Iris pigment epithelial cell (primary cell): Measurements from ENCODE around the gene LHFPL3.

Experiments used
- DNase-seq: peaks from one replicate; pipeline ENCODE4 v3.0.0-alpha.2; 2011; ENCODE audit warnings: low read depth

LHFPL3 gene

DNA sequence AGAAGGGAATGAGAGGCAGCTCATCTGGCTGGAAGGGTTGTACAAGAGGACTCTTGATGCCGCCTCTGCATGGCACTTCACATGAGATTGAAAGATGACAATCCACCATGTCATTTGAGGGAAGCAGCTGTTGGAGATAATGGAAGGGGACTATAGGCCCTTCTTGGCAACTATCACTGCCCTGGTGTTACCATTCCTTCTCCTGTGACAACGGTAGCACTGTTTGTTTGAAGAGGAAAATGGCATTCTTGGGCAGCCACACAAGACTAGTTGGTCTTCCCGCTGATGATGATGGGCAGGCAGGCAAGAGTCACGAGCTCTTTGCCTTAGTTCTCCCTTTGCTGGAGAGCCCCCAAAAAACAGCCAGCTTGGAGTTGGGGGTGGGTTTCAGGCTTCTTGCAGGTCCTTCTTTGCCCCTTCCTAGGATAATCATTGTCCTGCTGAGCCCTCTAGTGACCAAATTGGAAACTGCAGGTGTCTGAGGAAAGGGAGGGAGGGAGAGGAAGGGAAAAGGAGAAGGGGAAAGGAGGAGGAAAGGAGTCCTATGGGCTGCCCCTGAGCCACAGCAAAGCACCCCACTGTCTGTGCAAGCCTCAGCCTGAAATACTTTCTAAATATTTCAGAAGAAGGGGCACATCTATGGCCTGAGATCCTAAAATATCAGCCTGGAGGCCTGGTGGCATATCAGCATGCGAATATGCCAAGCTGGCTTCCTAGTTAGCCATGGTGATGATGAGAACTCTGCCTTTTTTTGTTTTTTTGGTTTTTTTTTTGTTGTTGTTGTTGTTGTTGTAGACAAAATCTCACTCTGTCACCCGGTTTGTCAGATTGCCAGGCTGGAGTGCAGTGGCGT is 520.0 kb downstream of the LHFPL3 start:
- DNase-seq = peak; percentile 34

DNA sequence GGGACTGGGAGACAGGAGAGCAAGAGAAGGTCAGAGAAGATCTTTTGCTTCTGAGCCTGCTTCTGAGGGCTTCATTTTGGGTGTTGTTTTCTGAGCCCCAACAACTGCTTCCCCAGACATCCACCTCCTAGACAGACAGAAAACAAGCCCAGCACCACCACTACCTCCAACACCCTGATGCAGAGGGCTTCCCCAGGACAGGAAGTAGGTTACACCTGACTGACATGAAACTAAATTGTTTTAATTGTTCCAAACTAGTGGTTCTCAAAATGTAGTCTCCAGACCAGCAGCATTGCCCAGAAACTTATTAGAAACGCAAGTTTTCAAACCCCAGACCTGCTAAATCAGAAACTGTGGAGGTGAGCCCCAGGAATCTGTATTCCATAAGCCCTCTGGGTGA is 522.0 kb downstream of the LHFPL3 start:
- no peak for DNase-seq

DNA sequence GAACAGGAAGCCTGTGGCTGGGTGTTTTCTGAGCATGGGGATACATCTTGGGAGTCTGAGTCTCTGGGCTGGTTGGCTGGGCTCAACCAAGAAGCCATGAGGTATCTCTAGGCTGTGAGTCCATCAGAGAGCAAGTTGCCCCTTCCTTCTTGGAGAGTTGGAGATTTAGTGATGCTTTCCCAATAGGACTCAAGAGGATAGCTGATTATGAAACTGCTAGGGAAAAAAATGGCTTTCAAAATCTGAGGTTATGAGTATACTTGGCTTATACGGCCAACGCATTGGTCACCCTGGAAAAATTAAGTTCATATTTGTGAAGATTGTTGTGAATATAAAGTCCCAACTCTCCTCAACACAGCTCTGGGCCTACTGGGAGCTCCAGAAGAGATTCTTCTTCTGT is 522.9 kb downstream of the LHFPL3 start:
- no peak for DNase-seq

DNA sequence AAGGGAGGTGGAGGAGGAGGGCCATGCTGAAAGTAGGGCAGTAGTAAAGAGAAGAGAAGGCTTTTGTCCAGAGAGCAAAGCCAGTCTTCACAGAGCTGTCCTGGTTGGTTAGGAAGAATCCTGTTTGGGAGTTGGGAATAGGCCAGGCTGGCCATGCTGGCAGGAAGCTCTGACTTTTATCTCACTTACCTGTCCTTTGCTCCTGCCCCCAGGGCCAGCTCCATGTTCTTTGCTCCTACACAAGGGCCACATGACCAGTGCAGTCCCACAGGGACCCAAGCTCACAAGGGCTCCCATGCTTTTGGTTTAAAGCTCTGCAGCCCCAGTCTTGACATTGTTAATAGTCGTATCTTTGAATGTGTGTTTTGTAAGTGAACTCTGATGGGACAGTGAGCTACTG is 524.0 kb downstream of the LHFPL3 start:
- DNase-seq = no peak

DNA sequence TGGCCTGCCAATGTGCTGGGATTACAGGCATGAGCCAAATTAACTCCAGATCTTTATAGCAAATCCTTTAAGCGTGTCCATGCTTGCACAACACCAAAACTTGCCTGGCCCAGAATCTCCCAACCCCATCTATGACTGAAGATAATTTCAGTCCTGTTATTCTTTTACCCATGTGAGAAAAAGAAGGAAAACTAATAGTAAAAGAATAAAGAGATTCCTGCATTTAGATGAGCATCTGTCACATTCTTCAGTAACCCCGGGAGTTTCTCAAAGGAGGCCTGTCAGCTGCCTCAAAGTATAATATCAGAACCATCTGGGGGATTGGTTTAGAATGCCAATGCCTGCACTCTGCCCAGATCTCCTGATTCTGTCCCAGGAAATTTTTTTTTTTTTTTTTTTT is 527.5 kb downstream of the LHFPL3 start:
- no peak for DNase-seq

DNA sequence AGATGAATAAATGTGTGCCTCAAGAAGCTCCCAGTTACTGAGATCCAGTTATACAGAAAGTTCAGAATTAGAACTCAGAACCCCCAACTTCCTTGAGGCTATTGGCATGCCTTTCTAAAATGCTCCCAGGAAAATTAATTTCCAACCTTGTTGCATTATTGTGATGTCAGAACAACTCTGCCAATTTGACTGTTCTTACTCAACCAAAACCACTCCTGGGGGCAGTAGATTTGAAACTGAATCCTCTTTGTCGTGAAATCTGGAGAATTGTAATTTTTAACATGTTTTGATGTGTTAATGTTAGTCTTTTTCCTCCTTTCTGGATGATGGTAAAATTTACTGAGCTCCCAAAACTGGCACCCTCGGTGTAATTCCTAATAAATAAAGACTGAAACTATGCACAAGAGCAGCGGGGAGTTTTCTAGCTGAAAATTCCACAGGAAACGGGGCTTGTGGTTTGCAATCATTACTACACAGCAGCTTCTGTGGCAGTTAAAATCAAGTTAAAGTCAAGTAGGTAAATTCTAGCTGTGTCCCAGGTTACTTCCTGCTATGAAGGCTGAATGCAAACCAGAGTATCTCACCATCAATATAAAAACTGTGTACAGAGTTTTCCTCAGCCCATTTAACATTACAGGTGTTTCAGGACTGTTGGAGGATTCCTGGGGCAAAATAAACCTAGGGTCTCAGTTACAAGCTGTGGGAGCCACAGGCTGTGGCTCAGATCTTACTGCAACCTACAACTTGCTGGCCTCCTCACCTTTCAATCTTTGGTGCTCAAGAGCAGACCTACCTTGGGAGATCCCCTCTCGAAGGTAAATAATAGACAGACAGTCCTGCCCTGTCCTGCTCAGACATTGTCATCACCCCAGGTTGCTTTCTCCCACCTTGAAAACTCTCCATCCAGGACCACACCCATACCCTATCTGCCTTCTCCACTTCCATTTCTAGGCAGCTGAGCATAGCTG is 529.3 kb downstream of the LHFPL3 start:
- DNase-seq = no peak

DNA sequence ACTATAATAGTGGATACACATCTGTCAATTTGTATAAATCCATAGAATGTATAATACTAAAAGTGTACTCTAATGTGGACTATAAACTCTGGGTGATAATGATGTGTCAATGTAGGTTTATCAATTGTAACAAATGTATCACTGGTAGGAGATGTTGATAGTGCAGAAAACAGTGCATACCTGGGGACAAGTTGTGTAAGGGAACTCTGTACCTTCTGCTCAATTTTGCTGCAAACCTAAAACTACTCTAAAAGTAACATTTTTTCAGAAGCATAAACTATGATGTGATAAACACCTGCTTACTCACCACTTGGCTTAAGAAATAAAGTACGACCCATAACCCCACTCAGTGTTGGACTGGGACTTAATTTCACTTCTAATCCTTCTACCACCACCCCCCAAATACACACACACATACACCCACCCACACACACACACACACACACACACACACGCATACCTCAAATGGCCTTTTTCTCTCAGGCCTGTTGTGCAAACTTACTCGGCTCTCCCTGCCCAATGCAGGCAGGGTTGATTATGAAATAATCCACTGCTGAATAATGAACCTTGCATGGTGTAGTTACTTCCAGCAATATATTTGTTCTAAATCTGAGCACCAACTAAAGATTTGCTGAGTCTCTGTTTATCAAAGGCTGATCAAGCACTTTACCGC is 531.5 kb downstream of the LHFPL3 start:
- peak; percentile 25 for DNase-seq

DNA sequence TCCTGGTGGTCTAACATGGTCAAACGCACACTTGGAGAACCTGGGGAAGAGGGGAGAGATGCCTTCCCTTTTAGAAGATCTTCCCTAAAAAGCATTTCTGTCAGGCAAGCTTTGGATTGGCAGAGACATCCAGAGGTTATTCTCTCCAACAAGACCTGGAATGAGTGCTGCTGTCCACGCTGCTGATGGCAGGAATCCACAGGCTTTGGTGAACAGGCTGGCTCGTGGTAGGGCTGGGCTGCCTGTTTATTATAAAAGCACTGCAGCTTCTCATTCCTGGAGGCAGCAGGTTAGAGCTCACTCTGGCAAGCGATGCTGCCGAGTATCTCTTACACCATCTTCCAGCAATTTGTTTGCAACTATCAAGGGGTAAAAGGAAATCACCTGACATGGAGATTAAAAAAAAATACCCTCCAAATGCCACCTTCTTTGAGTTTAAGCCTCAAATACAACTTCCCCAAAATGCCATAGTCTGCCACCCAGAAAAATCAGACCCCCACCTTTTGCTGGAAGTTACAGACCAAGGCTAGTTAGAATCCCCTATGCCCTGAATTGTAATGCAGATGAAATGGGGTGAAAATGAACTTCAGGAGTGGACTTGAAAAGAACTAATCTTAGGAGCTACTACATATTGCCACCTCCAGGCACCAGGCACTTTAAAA is 533.5 kb downstream of the LHFPL3 start:
- DNase-seq = no peak

DNA sequence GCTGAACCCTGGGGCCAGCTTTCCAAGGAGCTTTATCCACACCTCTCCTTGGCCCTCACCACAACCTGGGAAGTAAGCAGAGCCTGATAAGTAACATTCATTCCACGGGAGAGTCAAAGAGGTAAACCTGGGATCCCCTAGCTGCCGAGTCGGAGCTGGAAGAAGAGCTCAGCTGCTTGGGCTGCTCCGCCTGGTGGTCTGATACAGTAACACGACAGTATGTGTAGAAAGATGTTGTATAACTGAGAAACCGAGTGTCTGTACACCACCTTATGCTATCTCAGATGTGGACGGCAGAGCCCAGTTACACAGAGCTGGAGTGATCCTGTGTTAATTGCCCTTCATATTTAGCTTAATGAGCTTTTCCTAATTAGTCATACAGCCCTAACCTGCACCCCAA is 534.3 kb downstream of the LHFPL3 start:
- no peak for DNase-seq

DNA sequence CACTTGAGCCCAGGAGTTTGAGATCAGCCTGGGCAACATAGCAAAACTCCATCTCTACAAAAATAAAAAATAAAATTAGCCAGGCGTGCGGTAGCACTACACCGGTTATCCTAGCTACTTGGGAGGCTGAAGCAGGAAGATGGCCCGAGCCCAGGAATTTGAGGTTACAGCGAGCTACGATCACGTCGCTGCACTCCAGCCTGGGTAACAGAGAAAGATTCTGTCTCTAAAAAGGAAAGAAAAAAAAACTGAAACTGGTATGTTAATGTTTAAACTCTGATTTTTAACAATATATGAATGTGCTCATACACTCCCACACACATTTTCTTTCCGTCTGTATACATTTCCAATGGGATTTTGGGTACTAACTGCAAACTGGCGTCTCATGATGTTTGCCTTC is 545.0 kb downstream of the LHFPL3 start:
- DNase-seq = no peak

DNA sequence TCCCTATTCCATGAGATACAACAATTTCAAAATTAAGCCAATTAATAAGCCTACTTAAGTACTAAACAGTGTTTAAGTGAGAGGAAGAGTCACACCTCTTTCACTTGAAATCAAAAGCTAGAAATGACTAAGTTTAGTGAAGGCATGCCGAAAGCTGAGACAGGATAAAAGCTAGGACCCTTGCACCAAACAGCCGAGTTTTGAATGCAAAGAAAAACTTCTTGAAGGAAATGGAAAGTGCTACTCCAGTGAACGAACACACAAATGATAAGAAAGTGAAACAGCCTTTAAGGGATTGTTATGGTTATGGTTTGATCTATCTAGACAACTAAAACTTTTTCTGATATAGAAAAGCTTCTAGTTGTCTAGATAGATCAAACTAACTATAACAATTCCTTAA is 550.2 kb downstream of the LHFPL3 start:
- DNase-seq = no peak

DNA sequence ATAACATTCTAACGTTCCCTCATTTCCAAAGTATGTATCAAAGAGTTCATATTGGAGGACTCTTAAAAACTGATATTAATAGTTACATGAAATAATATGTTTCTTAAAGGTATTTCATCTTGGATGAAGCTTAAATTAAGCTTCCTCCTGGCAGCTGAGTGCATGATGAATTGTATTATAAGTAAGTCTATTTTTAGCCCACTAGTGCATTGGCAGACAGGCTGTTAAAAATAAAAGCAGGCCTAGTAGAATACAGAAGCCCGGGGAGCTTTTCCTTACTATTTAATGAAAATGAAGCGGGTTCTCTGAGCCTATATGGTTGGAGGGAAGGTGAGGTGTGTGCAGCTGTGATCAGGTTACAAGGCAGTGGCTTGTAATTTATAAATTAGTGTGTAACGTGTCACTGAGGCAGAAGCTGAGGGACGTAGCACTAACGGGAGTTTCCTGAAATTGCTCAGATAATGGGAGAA is 554.9 kb downstream of the LHFPL3 start:
- DNase-seq = no peak

DNA sequence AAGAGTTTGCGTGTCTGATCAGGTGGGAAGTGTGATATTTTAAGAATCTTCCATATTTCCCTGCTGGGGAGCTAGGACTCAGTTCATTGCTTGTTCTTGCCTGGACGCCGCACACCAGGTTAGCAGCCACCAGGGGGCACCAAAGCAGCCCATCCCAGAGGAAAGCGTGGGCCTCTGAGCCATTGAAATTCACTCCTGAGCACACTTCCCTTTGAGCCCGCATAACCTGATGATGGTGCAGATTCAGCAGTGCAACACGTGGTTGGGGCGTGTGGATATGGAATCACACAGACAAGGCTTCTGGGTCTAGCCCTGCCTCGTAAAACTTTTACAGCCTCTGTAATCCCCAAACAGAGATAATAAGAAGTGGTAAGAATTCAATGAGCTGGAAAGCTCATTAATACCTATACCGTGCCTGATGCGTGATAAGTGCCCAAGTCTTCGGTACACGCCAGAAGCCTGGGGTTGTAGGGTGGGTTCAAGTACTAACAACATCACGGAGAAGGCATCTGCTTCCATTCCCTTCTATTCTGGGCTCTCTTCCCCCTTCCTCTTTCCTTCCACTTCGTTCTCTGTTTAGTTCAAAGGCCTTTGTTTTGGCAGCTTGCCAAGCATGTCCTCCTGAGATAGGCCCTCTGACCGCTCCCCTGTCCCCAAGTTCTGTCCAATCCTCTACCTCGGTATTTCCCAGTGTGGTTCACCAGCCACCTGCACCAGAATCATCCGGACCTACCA is 555.5 kb downstream of the LHFPL3 start:
- peak; percentile 78 for DNase-seq

DNA sequence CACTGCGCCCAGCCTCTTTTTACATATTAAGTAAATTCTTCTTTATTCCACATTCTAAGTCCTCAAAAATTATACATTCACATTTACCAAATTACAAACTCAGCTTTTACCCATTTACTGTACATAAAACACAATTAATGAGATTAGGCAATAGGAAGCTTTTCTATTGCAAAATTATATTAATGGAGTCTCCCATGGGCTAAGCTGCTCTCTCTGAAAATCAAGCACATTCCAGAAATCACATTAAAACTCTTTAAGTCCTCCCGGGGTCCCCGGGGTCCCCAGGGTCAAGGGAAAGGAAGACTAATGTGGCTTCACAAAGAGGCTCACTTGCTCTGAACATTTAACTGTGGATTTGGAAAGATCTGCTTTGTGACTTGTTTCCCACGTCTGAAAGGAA is 558.2 kb downstream of the LHFPL3 start:
- no peak for DNase-seq

DNA sequence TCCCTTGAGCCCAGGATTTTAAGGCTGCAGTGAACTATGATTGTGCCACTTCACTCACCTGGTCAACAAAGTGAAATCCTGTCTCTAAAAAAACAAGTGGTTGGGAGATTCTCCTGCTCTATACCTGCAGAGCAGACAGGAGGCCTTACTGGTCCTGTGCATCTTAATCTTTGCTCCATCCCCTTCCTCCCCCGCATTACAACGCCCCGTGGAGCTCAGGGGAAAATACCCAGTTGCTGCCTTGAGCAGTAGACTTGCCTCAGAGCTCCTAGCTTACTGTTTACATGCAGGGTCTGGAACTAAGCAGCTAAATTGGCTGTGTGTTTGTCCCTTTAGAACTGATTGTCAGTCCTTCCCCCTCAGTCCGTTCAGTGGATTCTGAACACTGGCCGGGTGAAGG is 561.8 kb downstream of the LHFPL3 start:
- no peak for DNase-seq

DNA sequence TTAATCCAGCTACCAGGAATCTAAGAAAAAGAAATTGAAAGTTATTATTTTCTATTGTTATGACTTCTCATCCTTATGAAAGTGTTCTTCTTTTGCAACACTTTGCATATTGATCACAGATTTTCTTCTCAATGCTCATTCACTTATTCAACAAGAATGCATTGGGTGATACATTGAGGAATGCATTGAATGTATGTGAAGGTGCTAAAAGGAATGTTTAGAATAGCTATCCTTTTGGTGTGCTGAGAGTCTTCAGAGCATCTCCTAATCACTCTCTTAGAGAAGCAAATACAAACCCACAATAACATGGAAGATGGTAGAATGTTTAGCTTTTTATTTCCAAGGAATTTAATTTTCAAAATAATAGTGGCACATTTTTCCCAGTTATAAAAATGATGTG is 563.5 kb downstream of the LHFPL3 start:
- no peak for DNase-seq

DNA sequence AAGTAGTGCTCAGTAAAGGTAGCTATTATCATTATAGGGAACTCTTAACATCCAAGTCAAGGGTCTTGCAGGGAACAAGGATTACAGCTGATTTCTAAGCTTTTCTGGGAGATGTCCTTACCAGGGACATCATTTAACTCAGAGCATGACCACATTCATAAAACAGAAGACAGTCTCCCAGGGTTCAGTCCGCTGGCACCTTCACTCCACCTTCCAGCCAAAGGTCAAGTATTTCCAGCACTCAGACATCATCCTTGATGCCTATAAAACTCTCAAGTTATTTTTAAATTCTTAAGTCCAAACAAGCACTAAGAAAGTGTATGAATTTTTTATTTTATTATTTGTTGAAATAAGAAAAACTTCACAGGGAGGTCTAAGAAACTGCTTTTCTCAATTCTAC is 565.9 kb downstream of the LHFPL3 start:
- no peak for DNase-seq

DNA sequence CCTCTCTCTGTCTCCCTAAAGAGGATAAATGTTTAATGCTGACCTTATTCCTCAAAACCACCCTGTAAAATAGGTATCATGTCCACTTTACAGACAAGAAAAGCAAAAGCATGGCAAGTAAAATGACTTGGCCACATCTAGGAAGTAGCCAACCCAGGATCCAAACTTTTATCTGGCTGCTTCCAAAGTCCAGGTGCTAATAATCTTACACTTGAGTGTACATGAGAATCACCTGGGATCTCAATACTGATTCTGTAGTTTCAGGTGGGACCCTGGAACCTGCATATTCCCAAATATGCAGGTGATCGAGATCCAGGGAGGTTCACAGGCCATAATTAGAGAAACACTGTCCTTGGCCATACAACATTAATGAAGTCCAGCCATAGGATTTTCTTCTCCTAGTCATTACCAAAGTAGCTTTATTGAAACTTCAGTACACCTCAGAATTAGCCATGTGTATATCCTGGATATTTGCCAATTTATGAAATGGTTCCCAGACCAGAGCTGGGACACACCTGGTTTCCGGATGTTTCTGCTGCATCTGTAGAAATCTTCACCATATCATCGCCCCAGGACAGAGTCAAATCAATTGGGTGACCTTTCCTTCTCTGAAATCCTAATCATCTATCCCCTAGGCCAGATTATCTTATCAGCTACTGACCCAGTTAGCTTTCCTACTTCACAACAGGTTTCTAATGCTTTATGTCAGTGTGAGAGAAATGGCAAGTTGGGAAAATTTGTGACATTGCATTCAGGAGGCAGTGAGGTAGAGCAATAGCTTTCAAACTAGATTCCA is 566.5 kb downstream of the LHFPL3 start:
- no peak for DNase-seq

DNA sequence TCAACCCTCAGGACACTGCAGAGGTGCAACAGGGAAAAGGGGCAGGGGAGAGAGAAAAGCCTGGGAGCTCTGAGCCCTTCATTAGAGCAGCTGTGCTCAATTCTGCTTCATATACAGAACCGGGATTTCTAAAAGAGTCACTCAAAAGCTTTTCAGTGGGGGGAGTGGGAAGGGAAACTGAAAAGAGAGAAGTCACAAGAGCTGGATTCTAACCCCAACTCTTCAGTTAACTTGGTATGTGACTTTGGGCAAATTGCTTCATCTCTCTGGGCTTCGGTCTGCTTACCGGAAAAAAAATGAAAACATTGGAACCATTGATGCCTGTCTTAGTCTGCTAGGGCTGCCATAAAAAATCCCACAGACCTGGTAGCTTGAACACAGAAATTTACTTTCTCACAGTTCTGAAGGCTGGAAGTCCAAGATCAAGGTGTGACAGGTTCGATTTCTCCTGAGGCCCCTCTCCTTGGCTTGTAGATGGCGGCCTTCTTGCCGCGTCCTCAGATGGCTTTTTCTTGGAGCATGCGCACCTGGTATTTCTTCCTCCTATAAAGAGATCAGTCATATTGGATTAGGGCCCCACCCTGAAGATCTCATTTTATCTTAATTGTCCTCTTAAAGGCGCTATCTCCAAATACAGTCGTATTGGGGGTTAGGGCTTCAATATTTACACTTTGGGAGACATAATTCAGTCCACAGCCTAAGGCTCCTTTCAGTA is 567.3 kb downstream of the LHFPL3 start:
- DNase-seq = no peak

DNA sequence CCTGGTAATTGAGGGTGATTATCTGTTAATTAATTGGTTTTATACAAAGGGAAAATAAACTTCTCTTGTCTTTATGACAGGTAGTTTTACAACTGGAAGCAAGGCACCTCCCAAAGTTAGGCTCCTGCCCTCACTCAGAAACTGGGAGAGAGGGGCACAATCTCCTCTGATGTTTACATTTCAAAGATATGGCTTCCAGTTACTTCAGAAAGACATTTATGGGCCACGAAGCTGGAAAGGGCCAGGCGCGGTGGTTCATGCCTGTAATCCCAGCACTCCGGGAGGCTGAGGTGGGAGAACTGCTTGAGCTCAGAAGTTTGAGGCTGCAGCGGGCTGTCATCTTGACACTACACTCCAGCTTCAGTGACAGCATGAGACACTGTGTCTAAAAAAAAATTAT is 570.0 kb downstream of the LHFPL3 start:
- no peak for DNase-seq
